ENCODE results near the gene TCAP.

GRCh38 chr17:39640591-39641031, 24.5 kb upstream of the TCAP start:
- TF ChIP-seq CTCF (IDR thresholded peaks at IDR 0.05; ENCODE audit: low read length) = no peak
- no peak for TF ChIP-seq EZH2 (IDR thresholded peaks at IDR 0.05; ENCODE audit: borderline replicate concordance, low read length)

Data from OCI-LY1 (cell line).